COLO829 (cell line): ENCODE data around the gene FBXL20.
A peak's percentile ranks its signal among the peaks of the same experiment; 100 is the strongest.
"Not testable (repeated sequence)": the region's sequence is repeated elsewhere in the genome, so short reads cannot be mapped to it uniquely, and the experiment has no call there.

ENCODE experiments used
- DNase-seq: peaks from one replicate; pipeline ENCODE4 v3.0.0; 2012; ENCODE audit warnings: low spot score

The FBXL20 gene

GRCh38 chr17:39250076-39250475 lies 151.3 kb downstream of the FBXL20 start:
- not testable (repeated sequence) for DNase-seq

- DNase-seq, result no peak
Measured at GRCh38 chr17:39246274-39246673, 155.2 kb downstream of the FBXL20 start.

GRCh38 chr17:39244600-39245570 lies 156.5 kb downstream of the FBXL20 start:
- peak; percentile 73 for DNase-seq

- DNase-seq, result no peak
Measured at GRCh38 chr17:39244016-39244599, 157.3 kb downstream of the FBXL20 start.

GRCh38 chr17:39243155-39243554 lies 158.3 kb downstream of the FBXL20 start:
- DNase-seq, result no peak

GRCh38 chr17:39240631-39241030 lies 160.8 kb downstream of the FBXL20 start:
- DNase-seq, result no peak

- no peak for DNase-seq
Measured at GRCh38 chr17:39239640-39240314, 161.6 kb downstream of the FBXL20 start.

GRCh38 chr17:39238311-39238972 lies 163.0 kb downstream of the FBXL20 start:
- DNase-seq, result no peak

- no peak for DNase-seq
Measured at GRCh38 chr17:39237586-39237985, 163.8 kb downstream of the FBXL20 start.

- DNase-seq, result no peak
Measured at GRCh38 chr17:39236981-39237441, 164.4 kb downstream of the FBXL20 start.

GRCh38 chr17:39236450-39236927 lies 164.9 kb downstream of the FBXL20 start:
- no peak for DNase-seq

- DNase-seq, result peak; percentile 84
Measured at GRCh38 chr17:39235555-39236449, 165.6 kb downstream of the FBXL20 start.

GRCh38 chr17:39231591-39232551 lies 169.6 kb downstream of the FBXL20 start:
- DNase-seq, result peak; percentile 56

- no peak for DNase-seq
Measured at GRCh38 chr17:39231091-39231561, 170.3 kb downstream of the FBXL20 start.

- DNase-seq, result no peak
Measured at GRCh38 chr17:39230361-39230760, 171.1 kb downstream of the FBXL20 start.

GRCh38 chr17:39229274-39229913 lies 172.0 kb downstream of the FBXL20 start:
- DNase-seq, result peak; percentile 56

- no peak for DNase-seq
Measured at GRCh38 chr17:39227364-39227919, 174.0 kb downstream of the FBXL20 start.

GRCh38 chr17:39225959-39226683 lies 175.3 kb downstream of the FBXL20 start:
- peak; percentile 63 for DNase-seq
